Measurements from ENCODE around the gene PSMD3. TPM values are rescaled to one million over a fixed set of nuclear protein-coding genes. Genes with fewer than 3 reads are reported as not detected.
A peak's percentile ranks its signal among the peaks of the same experiment; 100 is the strongest.

PSMD3 gene
- total RNA-seq: 105 and 115 TPM in 2 replicates

DNA sequence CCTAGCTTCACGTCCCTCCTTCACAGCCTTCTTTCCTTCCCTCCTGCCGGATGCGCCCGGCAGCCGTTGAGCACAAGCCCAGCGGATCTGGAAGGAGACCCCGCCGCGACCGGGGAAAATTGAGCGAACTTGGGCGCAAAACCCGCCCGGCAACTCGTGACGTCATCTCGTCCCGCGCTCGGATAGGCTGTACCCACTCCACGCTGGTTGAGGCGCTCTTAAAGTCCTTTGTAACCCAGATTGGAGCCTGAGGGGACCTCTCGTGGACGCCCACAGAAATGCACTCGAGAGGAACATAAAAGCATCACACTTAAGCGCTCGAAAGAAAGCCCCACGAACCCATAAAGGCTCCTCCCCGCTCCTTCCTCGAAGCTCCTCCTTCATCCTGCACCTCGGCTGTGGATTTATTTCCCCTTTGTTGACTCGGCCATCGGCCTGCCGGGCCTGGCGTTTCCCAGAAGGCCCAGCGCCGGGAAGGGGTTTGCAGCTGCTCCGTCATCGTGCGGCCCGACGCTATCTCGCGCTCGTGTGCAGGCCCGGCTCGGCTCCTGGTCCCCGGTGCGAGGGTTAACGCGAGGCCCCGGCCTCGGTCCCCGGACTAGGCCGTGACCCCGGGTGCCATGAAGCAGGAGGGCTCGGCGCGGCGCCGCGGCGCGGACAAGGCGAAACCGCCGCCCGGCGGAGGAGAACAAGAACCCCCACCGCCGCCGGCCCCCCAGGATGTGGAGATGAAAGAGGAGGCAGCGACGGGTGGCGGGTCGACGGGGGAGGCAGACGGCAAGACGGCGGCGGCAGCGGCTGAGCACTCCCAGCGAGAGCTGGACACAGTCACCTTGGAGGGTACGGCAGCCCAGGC lies at the start of gene PSMD3:
TSS of gene PSMD3 (plus strand) at position 457 of the 856 bp plus-strand sequence. CDS start at position 621, 164 bp downstream.

DNA sequence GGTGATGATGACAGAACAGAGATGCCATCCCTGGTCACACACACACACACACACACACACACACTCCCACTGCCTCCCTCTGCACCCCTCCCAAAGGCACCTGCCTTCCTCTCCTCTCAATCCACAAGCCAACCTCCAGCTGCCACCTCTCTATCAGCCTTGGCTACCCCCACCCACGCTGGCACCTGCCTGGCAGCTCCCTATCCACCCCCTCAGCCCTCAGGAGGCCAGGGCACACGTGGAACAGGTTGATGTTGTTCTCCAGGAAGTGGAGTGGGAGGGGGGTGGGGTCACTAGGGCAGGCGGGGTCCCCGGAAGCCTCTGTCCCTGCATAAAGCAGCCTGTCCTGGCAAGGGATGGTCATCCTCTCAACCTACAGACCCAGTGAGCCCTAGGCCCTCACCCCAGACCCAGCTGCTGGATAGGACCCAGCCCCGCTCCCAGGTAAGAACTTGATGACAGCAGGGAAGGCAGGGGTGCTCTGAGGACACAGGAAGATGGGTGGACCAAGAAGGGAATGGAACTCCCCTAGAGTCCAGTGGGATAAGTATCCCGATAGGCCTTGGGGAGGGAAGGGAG lies 17.9 kb upstream of the PSMD3 start, which contains the start of gene GSDMA:
TSS of gene GSDMA (plus strand) at position 363 of the 579 bp plus-strand sequence. CDS start 2,684 bp downstream, outside the sequence.

DNA sequence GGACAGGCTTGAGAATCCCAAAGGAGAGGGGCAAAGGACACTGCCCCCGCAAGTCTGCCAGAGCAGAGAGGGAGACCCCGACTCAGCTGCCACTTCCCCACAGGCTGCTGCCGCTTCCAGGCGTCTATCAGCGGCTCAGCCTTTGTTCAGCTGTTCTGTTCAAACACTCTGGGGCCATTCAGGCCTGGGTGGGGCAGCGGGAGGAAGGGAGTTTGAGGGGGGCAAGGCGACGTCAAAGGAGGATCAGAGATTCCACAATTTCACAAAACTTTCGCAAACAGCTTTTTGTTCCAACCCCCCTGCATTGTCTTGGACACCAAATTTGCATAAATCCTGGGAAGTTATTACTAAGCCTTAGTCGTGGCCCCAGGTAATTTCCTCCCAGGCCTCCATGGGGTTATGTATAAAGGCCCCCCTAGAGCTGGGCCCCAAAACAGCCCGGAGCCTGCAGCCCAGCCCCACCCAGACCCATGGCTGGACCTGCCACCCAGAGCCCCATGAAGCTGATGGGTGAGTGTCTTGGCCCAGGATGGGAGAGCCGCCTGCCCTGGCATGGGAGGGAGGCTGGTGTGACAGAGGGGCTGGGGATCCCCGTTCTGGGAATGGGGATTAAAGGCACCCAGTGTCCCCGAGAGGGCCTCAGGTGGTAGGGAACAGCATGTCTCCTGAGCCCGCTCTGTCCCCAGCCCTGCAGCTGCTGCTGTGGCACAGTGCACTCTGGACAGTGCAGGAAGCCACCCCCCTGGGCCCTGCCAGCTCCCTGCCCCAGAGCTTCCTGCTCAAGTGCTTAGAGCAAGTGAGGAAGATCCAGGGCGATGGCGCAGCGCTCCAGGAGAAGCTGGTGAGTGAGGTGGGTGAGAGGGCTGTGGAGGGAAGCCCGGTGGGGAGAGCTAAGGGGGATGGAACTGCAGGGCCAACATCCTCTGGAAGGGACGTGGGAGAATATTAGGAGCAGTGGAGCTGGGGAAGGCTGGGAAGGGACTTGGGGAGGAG lies 34.7 kb downstream of the PSMD3 start, which contains the start of gene CSF3:
TSS of gene CSF3 (plus strand) at position 436 of the 993 bp plus-strand sequence. CDS start at position 471, 35 bp downstream.

Small RNA genes within 50 kb of the gene (small RNA-seq; reads per million reads assigned to genes)
- gene SNORD124: 303 reads per million, percentile 99 among the genes with 10 or more reads in this experiment

Other genes with a start within 250 kb of the PSMD3 start
- 0.16 TPM in 1 of 2 replicates, not detected in the other for gene GRB7, start 242.9 kb upstream of the PSMD3 start, total RNA-seq
- not detected in 2 replicates for gene IKZF3, start 116.5 kb upstream of the PSMD3 start, total RNA-seq
- not detected in 2 replicates for gene ZPBP2, start 112.6 kb upstream of the PSMD3 start, total RNA-seq
- gene GSDMB, start 62.2 kb upstream of the PSMD3 start, total RNA-seq: 3.5 and 3.6 TPM in 2 replicates
- gene ORMDL3, start 53.2 kb upstream of the PSMD3 start, total RNA-seq: 39.1 and 44.0 TPM in 2 replicates
- gene LRRC3C, start 53.1 kb upstream of the PSMD3 start, total RNA-seq: not detected in 2 replicates
- gene GSDMA, start 17.8 kb upstream of the PSMD3 start, total RNA-seq: not detected in 2 replicates
- gene CSF3, start 34.6 kb downstream of the PSMD3 start, total RNA-seq: 1.2 and 1.9 TPM in 2 replicates
- gene MED24, start 73.6 kb downstream of the PSMD3 start, total RNA-seq: 50.5 and 53.1 TPM in 2 replicates
- 42.7 and 55.3 TPM in 2 replicates for gene THRA, start 82.2 kb downstream of the PSMD3 start, total RNA-seq
- gene NR1D1, start 119.8 kb downstream of the PSMD3 start, total RNA-seq: 3.6 and 3.9 TPM in 2 replicates
- gene MSL1, start 141.2 kb downstream of the PSMD3 start, total RNA-seq: 66.4 and 75.3 TPM in 2 replicates
- gene CASC3, start 159.7 kb downstream of the PSMD3 start, total RNA-seq: 43.8 and 52.4 TPM in 2 replicates
- gene RAPGEFL1, start 196.7 kb downstream of the PSMD3 start, total RNA-seq: 1.1 and 4.2 TPM in 2 replicates
- gene WIPF2, start 238.5 kb downstream of the PSMD3 start, total RNA-seq: 9.5 and 10.4 TPM in 2 replicates

Measured in hair follicle dermal papilla cell (primary cell).